Left colon (tissue), 2 donors: ENCODE data around the gene CDHR3. TPM values are rescaled to one million over a fixed set of nuclear protein-coding genes. Genes with fewer than 3 reads are reported as not detected.

Experiments
- ATAC-seq: fragments of 200-7000 bp; cut with Tn5 transposase; one replicate; pipeline ENCODE4 v1.9.1; 2020; ENCODE audit warnings: mild to moderate bottlenecking, moderate library complexity
- DNase-seq, 2 donors: peaks; one replicate each; pipeline ENCODE4 v3.0.0-alpha.2; 2020
- intact Hi-C, 2 donors: fragments of 100-400 bp; cut with DNase I in 1 of 2; cut with micrococcal nuclease in 1 of 2; formaldehyde crosslinking; loops; one replicate each; pipeline versions ENCODE4 v1.11.2 to v1.14.0; 2022; cut with DNase I, micrococcal nuclease
- total RNA-seq, 2 donors: library from RNA; stranded (reverse); fragmentation: NEBNext Ultra II Directional; extraction: Animal tissue kit (Norgen Biotek cat#: 25700); gene quantifications; one replicate each; pipeline ENCODE4 v1.2.1, GENCODE V29; 2021
- donor health status: DM: no; HTN: no; CAD: no.
- donor health status: DM: yes; HTN: yes; CAD: no.

The CDHR3 gene
- total RNA-seq, 2 donors from 2014 or later: 10.0 to 20.3 TPM

GRCh38 chr7:106056513-106057203 lies 93.6 kb downstream of the CDHR3 start:
- ATAC-seq (peak; percentile 88), DNase-seq (peak; percentile 63 to 74)
- intact Hi-C loops: loop anchor here (2.0 to 5.0 kb wide), 3 partner anchors 56 to 98 kb away; partner anchors contain the start of gene SYPL1 (in 1 of the 2)

GRCh38 chr7:106057204-106057961 lies 94.3 kb downstream of the CDHR3 start:
- DNase-seq (no peak), ATAC-seq (no peak)
- intact Hi-C loops: loop anchor here (2.0 to 5.0 kb wide), 3 partner anchors 55 to 97 kb away; partner anchors contain the start of gene SYPL1 (in 1 of the 2)

GRCh38 chr7:106057962-106058927 lies 95.2 kb downstream of the CDHR3 start:
- peak; percentile 80 for ATAC-seq
- intact Hi-C loops: loop anchor here (2.0 to 5.0 kb wide), 3 partner anchors 54 to 97 kb away; partner anchors contain the start of gene SYPL1 (in 1 of the 2)
- DNase-seq: peak; percentile 73 to 84

GRCh38 chr7:106058928-106059324 lies 95.9 kb downstream of the CDHR3 start:
- intact Hi-C loops: loop anchor here (5.0 kb wide), 2 partner anchors 53 to 93 kb away; partner anchors contain the start of gene SYPL1 (in 1 of the 2)
- DNase-seq (no peak), ATAC-seq (no peak)

- intact Hi-C loops: loop anchor here (5.0 kb wide), 2 partner anchors 53 to 93 kb away; partner anchors contain the start of gene SYPL1 (in 1 of the 2)
- ATAC-seq (no peak), DNase-seq (peak in 1 of 2 donors; percentile 17)
These were observed 96.5 kb downstream of the CDHR3 start for GRCh38 chr7:106059556-106059955.

- intact Hi-C loops: no loop called here
- no peak for DNase-seq
- ATAC-seq: no peak
These were observed 97.4 kb downstream of the CDHR3 start for GRCh38 chr7:106060394-106060920.

- no peak for ATAC-seq
- intact Hi-C loops: no loop called here
- DNase-seq: no peak
These were observed 98.4 kb downstream of the CDHR3 start for GRCh38 chr7:106061301-106061979.

GRCh38 chr7:106062006-106062405 lies 98.9 kb downstream of the CDHR3 start:
- intact Hi-C loops: no loop called here
- DNase-seq: no peak
- no peak for ATAC-seq

GRCh38 chr7:106062521-106062931 lies 99.5 kb downstream of the CDHR3 start:
- intact Hi-C loops: no loop called here
- no peak for ATAC-seq
- no peak for DNase-seq

GRCh38 chr7:106063024-106063423 lies 100.0 kb downstream of the CDHR3 start:
- intact Hi-C loops: no loop called here
- peak; percentile 29 for ATAC-seq
- peak in 1 of 2 donors; percentile 43 for DNase-seq

- DNase-seq (no peak), ATAC-seq (no peak)
- intact Hi-C loops: no loop called here
These were observed 100.6 kb downstream of the CDHR3 start for GRCh38 chr7:106063692-106064091.

- DNase-seq: peak in 1 of 2 donors; percentile 26
- no peak for ATAC-seq
- intact Hi-C loops: no loop called here
These were observed 101.3 kb downstream of the CDHR3 start for GRCh38 chr7:106064316-106064715.

- peak; percentile 80 for ATAC-seq
- DNase-seq: peak; percentile 77 to 94
- intact Hi-C loops: no loop called here
These were observed 101.9 kb downstream of the CDHR3 start for GRCh38 chr7:106064771-106065574.

- peak; percentile 70 for ATAC-seq
- intact Hi-C loops: no loop called here
- DNase-seq: peak; percentile 66 to 72
These were observed 102.8 kb downstream of the CDHR3 start for GRCh38 chr7:106065575-106066500.

GRCh38 chr7:106067678-106068077 lies 104.6 kb downstream of the CDHR3 start:
- ATAC-seq: no peak
- intact Hi-C loops: no loop called here
- DNase-seq: no peak

GRCh38 chr7:106068538-106068961 lies 105.5 kb downstream of the CDHR3 start:
- DNase-seq (no peak), ATAC-seq (no peak)
- intact Hi-C loops: no loop called here
